HUES48 (cell line): ENCODE results near the gene DNMT3A.

ENCODE experiments used
- H3K27ac ChIP-seq: one replicate; pipeline ENCODE4 v1.7.0; 2013; ENCODE audit warnings: low read depth, low read length, inconsistent platforms
- H3K27me3 ChIP-seq: 2 replicates; pipeline ENCODE4 v1.6.1; 2013; ENCODE audit warnings: mild to moderate bottlenecking, low read length; ENCODE audit not compliant: control insufficient read depth, insufficient read depth
- H3K36me3 ChIP-seq: 2 replicates; pipeline ENCODE4 v1.6.1; 2013; ENCODE audit warnings: low read length; ENCODE audit not compliant: control insufficient read depth, insufficient read depth
- H3K4me1 ChIP-seq: 2 replicates; pipeline ENCODE4 v1.6.1; 2013; ENCODE audit warnings: mild to moderate bottlenecking, low read length; ENCODE audit not compliant: control insufficient read depth, insufficient read depth
- H3K4me3 ChIP-seq: 2 replicates; pipeline ENCODE4 v1.5.1; 2013; ENCODE audit warnings: mild to moderate bottlenecking, low read depth, low read length
- H3K9ac ChIP-seq: 2 replicates; pipeline ENCODE4 v1.6.1; 2013; ENCODE audit warnings: mild to moderate bottlenecking, low read depth, low read length, moderate library complexity
- H3K9me3 ChIP-seq: 2 replicates; pipeline ENCODE4 v1.6.1; 2013; ENCODE audit warnings: low read length; ENCODE audit not compliant: control insufficient read depth, insufficient read depth

The DNMT3A gene

DNA sequence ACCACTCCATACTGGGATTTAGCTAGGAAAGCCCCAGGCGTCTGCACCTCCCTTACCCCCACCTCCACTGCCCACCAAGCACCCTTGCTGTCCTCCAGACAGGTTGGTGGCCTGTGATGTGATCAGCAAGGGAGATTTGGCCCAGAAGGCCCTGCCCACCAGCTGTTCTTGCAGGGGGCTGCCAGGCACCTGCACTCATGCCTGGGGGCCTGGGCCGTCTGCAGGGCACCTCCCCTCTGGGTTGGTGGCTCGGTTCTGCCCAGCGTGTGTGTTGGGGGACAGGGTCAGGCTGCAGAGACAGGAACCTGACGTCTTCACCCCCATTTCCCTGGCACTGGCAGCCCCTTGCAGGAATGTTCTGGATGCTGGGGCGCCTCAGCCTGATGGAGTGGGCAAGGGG is 5.8 kb downstream of the DNMT3A start:
- no peaks in the 10 kb centered on the region for H3K27me3 ChIP-seq
- H3K9ac ChIP-seq: no peak overlapping the region
- no peak overlapping the region for H3K27ac ChIP-seq
- no peak overlapping the region for H3K4me3 ChIP-seq
- H3K9me3 ChIP-seq: no peaks in the 10 kb centered on the region
- H3K36me3 ChIP-seq: no peaks in the 10 kb centered on the region
- peaks cover 44% of the 10 kb centered on the region for H3K4me1 ChIP-seq

DNA sequence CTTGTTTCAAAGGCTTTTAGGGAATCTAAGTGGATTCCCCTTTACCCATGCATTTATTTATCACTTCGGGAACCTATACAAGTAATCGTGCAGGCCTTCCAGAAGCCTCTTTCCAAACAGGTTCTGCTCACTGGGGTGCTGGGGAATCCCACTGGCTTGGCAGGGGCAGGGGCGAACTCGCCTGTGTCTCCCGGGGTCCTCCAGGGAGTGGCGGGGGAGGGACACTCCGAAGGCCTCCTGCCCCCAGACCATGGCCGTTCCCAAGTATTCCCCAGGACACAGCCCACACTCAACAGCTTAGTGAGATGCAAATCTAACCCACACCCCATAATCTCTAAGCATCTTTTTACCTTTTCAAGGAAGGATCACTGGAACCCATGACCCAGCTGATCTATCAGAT is 6.5 kb downstream of the DNMT3A start:
- H3K4me1 ChIP-seq: peaks cover 44% of the 10 kb centered on the region
- H3K9me3 ChIP-seq: no peaks in the 10 kb centered on the region
- no peaks in the 10 kb centered on the region for H3K27me3 ChIP-seq
- H3K36me3 ChIP-seq: no peaks in the 10 kb centered on the region
- H3K27ac ChIP-seq: no peak overlapping the region
- H3K4me3 ChIP-seq: no peak overlapping the region
- no peak overlapping the region for H3K9ac ChIP-seq

DNA sequence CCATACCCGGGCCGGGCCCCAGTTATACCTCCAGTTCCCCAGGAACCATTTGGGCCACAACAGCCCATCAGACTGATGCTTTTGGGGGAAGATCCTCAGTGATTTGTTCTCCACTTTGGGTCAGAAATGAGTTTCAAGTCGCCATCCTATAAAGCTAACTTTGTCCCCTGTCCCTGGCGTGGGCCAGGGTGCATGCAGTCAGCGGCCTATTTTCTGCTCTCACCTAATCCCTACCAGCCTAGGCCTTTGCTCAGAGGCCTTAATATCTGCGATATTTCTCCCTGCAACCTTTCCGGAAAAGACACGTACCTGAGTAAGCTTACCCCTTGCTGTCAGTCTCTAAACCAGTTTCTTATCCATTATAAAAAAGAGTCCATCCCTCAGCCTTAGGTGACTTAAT is 7.2 kb downstream of the DNMT3A start:
- Histone ChIP-seq H3K4me3 (no peak overlapping the region), H3K36me3 (no peaks in the 10 kb centered on the region), H3K9me3 (no peaks in the 10 kb centered on the region), H3K27me3 (no peaks in the 10 kb centered on the region), H3K9ac (no peak overlapping the region), H3K27ac (no peak overlapping the region), H3K4me1 (peaks cover 42% of the 10 kb centered on the region)

DNA sequence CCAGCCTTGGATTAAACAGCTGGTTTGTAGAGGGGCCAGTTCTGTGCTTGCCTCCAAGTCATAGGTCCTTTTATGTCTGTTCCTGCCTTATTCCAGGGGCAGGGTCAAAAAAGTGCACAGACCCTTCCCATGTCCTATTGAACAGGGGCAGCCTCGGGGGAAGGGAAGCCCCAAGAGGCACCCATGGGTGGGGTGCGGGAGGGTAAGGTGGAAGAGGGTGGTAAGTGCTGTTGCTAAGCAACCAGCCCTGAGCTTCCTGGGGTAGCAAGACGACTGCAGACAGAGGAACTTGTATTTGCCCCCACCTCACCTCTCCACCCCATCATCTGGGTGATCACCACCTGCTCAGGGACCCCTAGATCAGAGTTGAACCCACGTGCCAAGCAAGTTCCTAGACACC is 7.7 kb downstream of the DNMT3A start:
- no peaks in the 10 kb centered on the region for H3K27me3 ChIP-seq
- no peaks in the 10 kb centered on the region for H3K36me3 ChIP-seq
- no peak overlapping the region for H3K9ac ChIP-seq
- H3K9me3 ChIP-seq: no peaks in the 10 kb centered on the region
- no peak overlapping the region for H3K27ac ChIP-seq
- peaks cover 40% of the 10 kb centered on the region for H3K4me1 ChIP-seq
- peak overlapping the region; percentile 34; the same call in 1 of the 2 replicates for H3K4me3 ChIP-seq

DNA sequence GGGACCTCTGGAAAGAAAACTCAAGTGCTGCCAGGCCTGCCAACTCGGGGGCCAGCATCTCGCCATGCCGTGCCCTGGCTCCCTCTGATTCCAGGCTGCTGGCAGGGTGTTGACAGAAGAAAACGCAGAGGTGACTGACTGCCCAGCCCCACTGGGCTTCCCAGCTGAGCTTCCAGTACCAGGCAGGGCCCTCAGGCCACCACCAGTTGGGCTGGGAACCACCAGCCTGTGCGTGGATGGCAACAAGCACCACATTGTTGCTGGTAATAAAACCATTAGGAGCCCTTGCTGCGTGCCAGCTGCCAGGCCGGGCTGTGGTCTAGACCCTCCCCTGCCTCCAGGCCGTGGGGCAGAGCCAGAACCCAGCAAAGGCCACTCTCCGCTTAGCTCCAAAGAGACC is 9.2 kb downstream of the DNMT3A start:
- no peaks in the 10 kb centered on the region for H3K9me3 ChIP-seq
- H3K27ac ChIP-seq: no peak overlapping the region
- no peak overlapping the region for H3K4me3 ChIP-seq
- peaks cover 40% of the 10 kb centered on the region for H3K4me1 ChIP-seq
- H3K36me3 ChIP-seq: no peaks in the 10 kb centered on the region
- H3K9ac ChIP-seq: no peak overlapping the region
- H3K27me3 ChIP-seq: no peaks in the 10 kb centered on the region

DNA sequence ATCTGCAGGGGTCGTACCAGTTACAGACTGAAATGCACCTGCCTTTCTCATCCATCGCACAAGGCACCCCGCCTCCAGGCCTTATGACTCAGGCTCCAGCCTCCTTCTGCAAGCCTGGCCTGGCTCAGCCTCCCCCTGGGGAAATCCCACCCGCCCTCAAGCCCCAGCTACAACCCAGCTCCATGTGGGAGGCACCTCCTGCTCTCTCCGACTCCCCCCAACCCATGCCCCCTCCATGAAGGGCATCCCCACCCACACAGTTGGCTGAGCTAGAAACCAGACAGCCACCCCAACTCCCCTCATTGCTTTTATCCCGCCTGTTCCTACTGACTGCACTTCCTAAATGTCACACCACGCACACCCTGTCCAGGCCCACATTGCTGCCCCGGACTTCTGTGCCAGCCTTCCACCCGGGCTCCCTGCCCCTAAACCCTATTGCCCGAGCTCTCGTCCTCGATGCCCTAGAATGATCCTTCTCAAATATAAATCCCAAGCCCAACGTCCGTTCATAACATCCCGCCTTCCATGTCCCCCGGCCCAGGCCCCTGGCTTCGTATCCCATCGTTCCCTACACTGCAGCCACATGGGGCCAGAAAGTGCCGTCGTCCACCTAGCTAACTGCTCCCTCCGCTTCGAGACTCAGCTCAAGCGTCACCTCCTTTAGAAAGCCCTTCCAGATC is 9.9 kb downstream of the DNMT3A start:
- 0 out of 2 replicates have a peak, but pooled peaks cover under 1% of the 10 kb centered on the region for H3K36me3 ChIP-seq
- H3K27ac ChIP-seq: no peak overlapping the region
- no peaks in the 10 kb centered on the region for H3K27me3 ChIP-seq
- peaks cover 34% of the 10 kb centered on the region for H3K4me1 ChIP-seq
- no peaks in the 10 kb centered on the region for H3K9me3 ChIP-seq
- no peak overlapping the region for H3K9ac ChIP-seq
- no peak overlapping the region for H3K4me3 ChIP-seq

DNA sequence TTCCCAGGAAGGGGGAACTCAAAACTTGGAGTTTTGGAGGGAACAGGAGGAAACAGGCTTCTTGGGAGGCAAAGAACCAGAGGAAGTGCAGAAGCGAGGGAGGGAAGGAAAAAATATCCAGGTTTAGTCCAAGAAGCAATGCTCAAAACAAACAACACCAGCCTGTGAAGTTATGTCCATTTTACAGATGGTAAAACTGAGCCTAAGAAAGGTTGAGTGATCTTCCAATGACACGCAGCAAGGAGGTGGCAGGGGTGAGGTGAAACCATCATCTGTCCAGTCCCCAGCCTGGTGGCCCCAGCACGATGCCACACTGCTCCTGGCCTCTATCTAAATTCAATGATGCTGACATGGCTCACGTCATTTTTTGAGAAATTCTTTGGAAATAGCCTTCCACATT is 10.8 kb downstream of the DNMT3A start:
- Histone ChIP-seq H3K9ac (no peak overlapping the region), H3K9me3 (no peaks in the 10 kb centered on the region), H3K27me3 (no peaks in the 10 kb centered on the region), H3K36me3 (0 out of 2 replicates have a peak, but pooled peaks cover 3% of the 10 kb centered on the region), H3K4me3 (no peak overlapping the region), H3K27ac (no peak overlapping the region), H3K4me1 (peaks cover 25% of the 10 kb centered on the region)

DNA sequence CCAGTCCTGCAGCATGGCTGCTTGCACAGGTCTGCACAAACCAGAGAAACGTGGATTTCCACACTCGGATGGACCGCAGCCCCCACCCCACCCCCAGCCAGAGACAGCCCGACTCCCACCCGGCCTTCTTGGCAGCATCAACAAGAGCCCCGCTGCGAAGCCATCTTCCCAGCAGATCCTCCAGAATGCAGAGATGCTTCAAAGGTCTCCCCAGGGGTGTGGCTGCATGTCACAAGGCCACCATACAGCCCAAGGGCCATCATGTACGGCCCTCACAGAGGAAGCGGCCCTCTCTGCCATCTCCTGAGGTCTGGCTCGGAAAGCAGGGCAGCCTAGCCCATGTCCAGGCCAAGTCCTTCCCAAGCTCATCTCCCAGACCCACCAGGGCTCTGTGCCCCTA is 11.5 kb downstream of the DNMT3A start:
- H3K36me3 ChIP-seq: 0 out of 2 replicates have a peak, but pooled peaks cover 3% of the 10 kb centered on the region
- H3K4me1 ChIP-seq: peaks cover 19% of the 10 kb centered on the region
- H3K27me3 ChIP-seq: no peaks in the 10 kb centered on the region
- no peak overlapping the region for H3K4me3 ChIP-seq
- no peak overlapping the region for H3K27ac ChIP-seq
- H3K9ac ChIP-seq: no peak overlapping the region
- H3K9me3 ChIP-seq: no peaks in the 10 kb centered on the region

DNA sequence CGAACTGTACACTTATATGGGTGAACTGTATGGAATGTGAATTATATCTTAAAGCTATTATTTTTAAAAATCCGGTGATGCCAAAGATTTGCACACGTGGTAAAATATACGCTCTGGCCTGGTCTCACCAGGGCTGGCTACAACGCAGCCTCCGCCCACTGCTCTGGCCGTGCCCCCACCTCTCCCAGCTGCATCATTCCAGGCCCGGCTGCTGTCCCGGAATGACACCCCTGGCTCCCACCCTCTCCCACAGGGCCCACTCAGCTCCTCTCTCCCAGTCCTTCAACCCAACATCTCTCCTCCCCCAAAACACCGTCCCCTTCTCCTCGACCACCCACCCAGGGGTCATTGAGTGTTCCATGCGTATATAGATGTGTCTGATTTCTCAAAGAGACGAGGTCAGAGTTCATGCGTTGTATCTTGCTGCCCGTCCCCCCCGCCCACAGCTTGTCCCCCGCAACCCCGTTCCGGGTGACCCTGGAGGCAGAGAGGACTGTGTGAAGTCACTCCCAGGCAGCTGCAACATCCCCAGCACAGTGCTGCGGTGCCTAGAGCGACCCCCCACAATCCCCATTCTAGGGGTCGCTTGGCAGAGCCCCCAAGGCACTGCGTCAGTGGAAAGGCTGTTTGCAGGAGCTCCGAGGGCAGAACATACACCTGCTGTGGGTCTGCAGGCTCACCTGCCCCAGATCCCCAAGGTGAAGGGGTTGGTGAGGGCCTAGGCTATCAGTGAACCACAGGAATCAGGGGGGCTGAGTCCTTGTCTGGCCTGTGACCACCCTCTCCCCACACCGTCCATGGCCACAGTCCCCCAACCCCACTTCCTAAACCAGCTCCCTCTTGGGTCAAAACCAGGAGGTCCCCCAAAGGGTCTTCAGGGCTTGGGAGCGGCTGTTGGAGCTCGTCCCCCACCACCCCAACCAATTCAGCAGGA is 13.3 kb downstream of the DNMT3A start:
- H3K4me1 ChIP-seq: peaks cover 1% of the 10 kb centered on the region
- H3K27me3 ChIP-seq: no peaks in the 10 kb centered on the region
- no peak overlapping the region for H3K27ac ChIP-seq
- no peak overlapping the region for H3K9ac ChIP-seq
- H3K9me3 ChIP-seq: no peaks in the 10 kb centered on the region
- no peak overlapping the region for H3K4me3 ChIP-seq
- H3K36me3 ChIP-seq: 0 out of 2 replicates have a peak, but pooled peaks cover 3% of the 10 kb centered on the region

DNA sequence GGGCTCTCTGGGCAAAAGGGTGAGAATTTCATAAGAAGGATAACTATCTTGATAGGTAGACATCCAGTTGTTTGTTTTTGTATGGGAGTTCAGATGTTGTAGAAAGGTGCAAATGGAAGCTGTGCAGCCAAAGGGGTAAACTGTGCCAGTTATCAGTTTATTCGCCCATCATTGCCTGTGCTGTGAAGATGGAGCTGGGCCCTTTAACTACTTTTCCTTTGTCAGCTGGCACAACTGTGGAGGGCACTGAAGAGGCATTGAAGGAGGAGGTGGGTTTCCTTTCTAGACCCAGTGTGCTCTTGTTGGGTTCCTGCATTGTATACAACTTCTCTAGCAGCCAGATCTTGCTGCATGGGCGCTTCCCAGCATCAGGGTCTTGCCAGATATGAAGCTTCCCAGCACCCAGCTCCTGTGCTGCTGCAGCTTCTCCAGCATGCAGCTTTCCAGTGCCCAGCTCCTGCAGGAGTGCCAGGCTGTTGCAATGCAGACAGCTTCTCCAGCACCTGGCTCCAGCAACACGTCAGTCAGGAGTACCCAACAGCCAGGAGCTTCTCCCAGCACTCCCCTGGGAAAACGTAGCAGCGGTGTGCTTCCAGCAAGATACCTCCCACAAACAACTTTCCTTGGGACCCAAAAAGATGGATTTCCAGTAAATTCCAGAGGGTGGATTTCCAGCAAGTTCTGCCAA is 15.3 kb downstream of the DNMT3A start:
- Histone ChIP-seq H3K9me3 (no peaks in the 10 kb centered on the region), H3K4me3 (no peak overlapping the region), H3K27me3 (no peaks in the 10 kb centered on the region), H3K4me1 (peaks cover 11% of the 10 kb centered on the region), H3K36me3 (0 out of 2 replicates have a peak, but pooled peaks cover 3% of the 10 kb centered on the region), H3K9ac (no peak overlapping the region), H3K27ac (no peak overlapping the region)
